OCI-LY7 (cell line): ENCODE results near the gene DNASE1. TPM values are rescaled to one million over a fixed set of nuclear protein-coding genes. Genes with fewer than 3 reads are reported as not detected.

Experiments
- BruUV-seq: library from RNA; stranded (reverse); fragments of 400-500 nt; replicated peaks from 2 replicates; lab custom pipeline; 2021; lab: Mats Ljungman, UMichigan
- CTCF ChIA-PET: fragments of 300-600 bp; sonication (Branson Sonifier 250); formaldehyde crosslinking; loops from one replicate; lab custom pipeline; 2022; ENCODE audit warnings: antibody characterized with exemption; ENCODE audit not compliant: unreplicated experiment; lab: Charles Lee
- POLR2A ChIA-PET: fragments of 300-600 bp; sonication (Branson Sonifier 250); formaldehyde crosslinking; loops from one replicate; lab custom pipeline; 2022; ENCODE audit warnings: antibody characterized with exemption; lab: Charles Lee
- DNase-seq: peaks from one replicate; pipeline ENCODE4 v3.0.0-alpha.2; 2015; ENCODE audit warnings: low spot score
- H2AFZ ChIP-seq: fragments of 200-600 bp; sonication (generic), shearing (Covaris generic); 2 replicates; pipeline ENCODE4 v1.6.1; 2014; ENCODE audit warnings: mild to moderate bottlenecking, antibody characterized with exemption, low read length, moderate library complexity
- H3K27ac ChIP-seq: fragments of 200-600 bp; sonication (generic); 2 replicates; pipeline ENCODE4 v1.5.1; 2014; ENCODE audit warnings: mixed run types, low read depth, mild to moderate bottlenecking, moderate library complexity, low read length, inconsistent platforms; ENCODE audit not compliant: poor library complexity, severe bottlenecking
- H3K36me3 ChIP-seq: fragments of 200-600 bp; sonication (generic); 2 replicates; pipeline ENCODE4 v1.6.1; 2014; ENCODE audit warnings: mild to moderate bottlenecking, antibody characterized with exemption, low read length, moderate library complexity, mixed read lengths; ENCODE audit not compliant: insufficient read depth
- H3K4me1 ChIP-seq: fragments of 200-600 bp; sonication (generic); 2 replicates; pipeline ENCODE4 v1.5.1; 2014; ENCODE audit warnings: mild to moderate bottlenecking, low read length; ENCODE audit not compliant: insufficient read depth, poor library complexity, severe bottlenecking
- H3K4me2 ChIP-seq: fragments of 200-600 bp; sonication (generic); 2 replicates; pipeline ENCODE4 v1.6.1; 2014; ENCODE audit warnings: mild to moderate bottlenecking, low read length
- H3K4me3 ChIP-seq: fragments of 200-600 bp; sonication (generic); 2 replicates; pipeline ENCODE4 v1.5.1; 2014; ENCODE audit warnings: mild to moderate bottlenecking, low read depth, low read length; ENCODE audit not compliant: poor library complexity, severe bottlenecking
- H3K79me2 ChIP-seq: fragments of 200-600 bp; sonication (generic); 2 replicates; pipeline ENCODE4 v1.6.1; 2016; ENCODE audit warnings: low read depth, mild to moderate bottlenecking, low read length, moderate library complexity, mixed read lengths; ENCODE audit not compliant: insufficient read depth
- H3K9me2 ChIP-seq: fragments of 200-600 bp; sonication (generic); 2 replicates; pipeline ENCODE4 v1.6.1; 2016; ENCODE audit warnings: mild to moderate bottlenecking, low read length, mixed read lengths; ENCODE audit not compliant: insufficient read depth
- H3K9me3 ChIP-seq: fragments of 200-600 bp; sonication (generic); 2 replicates; pipeline ENCODE4 v1.6.1; 2014; ENCODE audit warnings: mild to moderate bottlenecking, mixed run types, low read length, mixed read lengths
- H4K20me1 ChIP-seq: fragments of 200-600 bp; sonication (generic); 2 replicates; pipeline ENCODE4 v1.6.1; 2014; ENCODE audit warnings: mild to moderate bottlenecking, antibody characterized with exemption, low read length, moderate library complexity, mixed read lengths; ENCODE audit not compliant: insufficient read depth
- EZH2phosphoT487 ChIP-seq: fragments of 200-600 bp; sonication (generic); IDR thresholded peaks from 2 replicates; pipeline ENCODE4 v1.6.1; 2018; ENCODE audit warnings: low read depth, borderline replicate concordance, mild to moderate bottlenecking, mixed run types, antibody characterized with exemption, low read length, moderate library complexity, mixed read lengths
- intact Hi-C: fragments of 100-400 bp; cut with micrococcal nuclease; formaldehyde crosslinking; loops from one replicate; pipeline ENCODE4 v1.10.0; 2022; ENCODE audit not compliant: unreplicated experiment
- total RNA-seq, 2 experiments: library from RNA; depleted of rRNA in 1 of 2; stranded (reverse); fragments of >200 nt in 1 of 2; shearing (Covaris generic) in 1 of 2; gene quantifications; 2 replicates each; pipeline ENCODE4 v1.2.3, GENCODE V29; 2014 to 2022
- TF ChIP-seq, protein P1 (sequence below): fragments of 200-600 bp; sonication (generic); conservative IDR thresholded peaks from 2 replicates; pipeline ENCODE4 v1.5.1; 2014; ENCODE audit warnings: mild to moderate bottlenecking, antibody characterized with exemption, low read length, moderate library complexity, mixed read lengths

The DNASE1 gene
- total RNA-seq, 2 experiments from 2014 or later, result 45.5 to 84.8 TPM

DNA sequence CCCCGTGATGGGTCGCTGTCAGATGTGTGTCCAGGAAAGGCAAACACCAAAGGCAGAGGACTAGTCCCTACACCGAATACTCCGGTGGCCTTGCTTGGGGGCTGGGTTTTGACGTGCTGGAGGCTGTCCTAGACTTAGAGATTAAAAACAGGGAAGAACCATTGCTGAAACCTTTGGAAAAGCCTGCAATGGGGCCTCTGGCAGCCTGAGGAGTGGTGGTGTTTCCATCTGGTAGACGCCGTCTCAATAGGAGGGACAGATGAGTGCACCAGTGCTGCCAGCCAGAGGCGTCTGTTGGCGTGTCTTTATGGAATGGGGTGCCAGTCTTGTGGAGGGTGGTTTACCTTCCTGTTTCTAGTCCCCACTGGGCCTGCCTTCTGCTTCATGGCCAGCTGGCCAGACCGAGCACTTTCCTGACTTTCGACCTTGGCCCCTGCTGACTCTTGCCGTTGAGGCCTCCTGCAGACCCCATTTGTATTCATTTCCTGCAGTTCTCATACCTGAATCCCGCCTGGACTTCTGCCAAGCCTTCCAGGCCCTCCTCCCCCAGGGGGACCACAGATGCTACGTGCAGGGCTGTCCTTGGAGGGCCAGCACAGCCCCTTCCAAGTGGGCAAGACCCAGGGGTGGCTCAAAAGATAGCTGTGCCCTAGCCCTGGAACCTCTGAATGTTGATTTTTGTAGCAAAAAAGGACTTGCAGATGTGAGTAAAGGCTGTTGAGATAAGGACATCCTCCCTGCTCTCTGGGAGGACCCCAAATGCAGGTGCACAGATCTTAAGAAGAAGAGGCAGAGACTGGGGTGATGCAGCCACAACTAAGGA is 1.9 kb upstream of the DNASE1 start:
- BruUV-seq, result no TSS peak
- intact Hi-C loops, result no loop called here

DNA sequence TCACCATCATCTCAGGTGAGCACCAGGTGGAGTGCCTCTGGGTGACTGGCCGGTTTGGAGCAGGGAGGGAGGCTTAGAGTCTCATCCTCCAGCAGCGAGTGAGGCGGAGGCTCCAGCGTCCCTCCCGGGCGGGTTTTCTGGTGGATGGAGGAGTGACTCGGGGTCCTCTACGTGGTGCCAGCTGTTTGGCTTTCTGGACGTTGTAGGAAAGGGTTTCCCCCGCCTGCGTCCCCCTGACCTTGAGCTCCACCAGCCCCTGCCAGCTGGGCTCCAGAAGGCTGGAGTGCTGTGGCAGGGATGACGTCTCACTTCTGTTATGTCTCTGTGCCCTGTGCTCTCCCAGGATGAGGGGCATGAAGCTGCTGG is 522 bp downstream of the DNASE1 start:
- Histone ChIP-seq H3K79me2 (no peaks in the 10 kb centered on the region), H4K20me1 (no peaks in the 10 kb centered on the region), H3K4me1 (peaks cover 12% of the 10 kb centered on the region), H2AFZ (no peak overlapping the region), H3K4me2 (no peak overlapping the region), H3K4me3 (no peak overlapping the region), H3K36me3 (peaks cover 87% of the 10 kb centered on the region), H3K27ac (peak overlapping the region; percentile 51), H3K9me2 (no peaks in the 10 kb centered on the region), H3K9me3 (no peaks in the 10 kb centered on the region)
- no TSS peak for BruUV-seq
- ChIA-PET POLR2A (no interaction called here), CTCF (no interaction called here)
- TF ChIP-seq, protein P1, sequence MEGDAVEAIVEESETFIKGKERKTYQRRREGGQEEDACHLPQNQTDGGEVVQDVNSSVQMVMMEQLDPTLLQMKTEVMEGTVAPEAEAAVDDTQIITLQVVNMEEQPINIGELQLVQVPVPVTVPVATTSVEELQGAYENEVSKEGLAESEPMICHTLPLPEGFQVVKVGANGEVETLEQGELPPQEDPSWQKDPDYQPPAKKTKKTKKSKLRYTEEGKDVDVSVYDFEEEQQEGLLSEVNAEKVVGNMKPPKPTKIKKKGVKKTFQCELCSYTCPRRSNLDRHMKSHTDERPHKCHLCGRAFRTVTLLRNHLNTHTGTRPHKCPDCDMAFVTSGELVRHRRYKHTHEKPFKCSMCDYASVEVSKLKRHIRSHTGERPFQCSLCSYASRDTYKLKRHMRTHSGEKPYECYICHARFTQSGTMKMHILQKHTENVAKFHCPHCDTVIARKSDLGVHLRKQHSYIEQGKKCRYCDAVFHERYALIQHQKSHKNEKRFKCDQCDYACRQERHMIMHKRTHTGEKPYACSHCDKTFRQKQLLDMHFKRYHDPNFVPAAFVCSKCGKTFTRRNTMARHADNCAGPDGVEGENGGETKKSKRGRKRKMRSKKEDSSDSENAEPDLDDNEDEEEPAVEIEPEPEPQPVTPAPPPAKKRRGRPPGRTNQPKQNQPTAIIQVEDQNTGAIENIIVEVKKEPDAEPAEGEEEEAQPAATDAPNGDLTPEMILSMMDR, result no peak
- no peak for TF ChIP-seq EZH2phosphoT487
- intact Hi-C loops, result loop anchor here (2.0 kb wide), 1 partner anchor 28 kb away; no protein-coding TSS in a partner anchor
- no peak for DNase-seq

More for the DNA sequence above, 1.9 kb upstream of the DNASE1 start:
- TF ChIP-seq, protein P1, result no peak
- TF ChIP-seq EZH2phosphoT487, result no peak
- Histone ChIP-seq H3K36me3 (peaks cover 63% of the 10 kb centered on the region), H3K4me2 (no peak overlapping the region), H3K79me2 (no peaks in the 10 kb centered on the region), H3K4me1 (peaks cover 12% of the 10 kb centered on the region), H3K4me3 (no peak overlapping the region), H3K9me3 (no peaks in the 10 kb centered on the region), H2AFZ (no peak overlapping the region), H3K9me2 (no peaks in the 10 kb centered on the region), H4K20me1 (no peaks in the 10 kb centered on the region), H3K27ac (no peak overlapping the region)
- DNase-seq, result no peak
- CTCF ChIA-PET, result no interaction called here
- POLR2A ChIA-PET, result no interaction called here
